Activated naive CD4-positive, alpha-beta T cell (primary cell): ENCODE measurements around the gene FOXP1.
A peak's percentile ranks its signal among the peaks of the same experiment; 100 is the strongest.

ENCODE experiments used
- DNase-seq, 4 experiments: peaks; one replicate each; lab custom pipeline; 2025; lab: John Stamatoyannopoulos, UW

FOXP1 gene

DNA sequence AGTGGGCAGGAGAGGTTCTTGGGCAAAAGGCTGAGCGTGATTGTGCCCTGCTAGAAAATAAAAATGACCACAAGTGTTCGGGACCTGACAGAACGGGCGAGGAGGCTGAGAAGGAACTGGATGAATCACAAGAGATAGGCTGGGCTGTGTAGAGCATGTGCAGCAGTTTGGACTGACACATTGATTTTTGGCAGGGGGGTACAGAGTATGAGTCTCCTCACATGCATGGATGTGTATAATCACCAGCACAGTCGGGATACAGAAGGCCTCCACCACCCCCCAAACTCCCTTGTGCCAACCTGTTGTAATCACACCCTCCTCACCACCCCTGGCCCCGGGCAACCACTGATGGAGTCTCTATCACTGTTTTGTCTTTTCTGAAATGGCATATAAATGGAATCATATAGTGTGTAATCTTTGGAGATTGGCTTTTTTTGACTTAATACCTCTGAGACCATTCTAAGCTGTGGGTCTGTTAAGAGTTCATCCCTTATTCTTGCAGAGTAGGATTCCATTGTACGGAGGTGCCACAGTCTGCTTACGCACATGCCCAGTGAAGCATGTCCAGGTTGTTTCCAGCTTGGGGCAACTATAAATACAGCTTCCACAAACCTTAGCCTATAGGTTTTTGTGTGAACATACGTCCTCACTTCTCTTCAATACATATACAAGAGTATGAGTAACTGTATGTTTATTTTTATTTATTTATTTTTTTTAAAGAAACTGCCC is 438.8 kb downstream of the FOXP1 start:
- DNase-seq = no peak

DNA sequence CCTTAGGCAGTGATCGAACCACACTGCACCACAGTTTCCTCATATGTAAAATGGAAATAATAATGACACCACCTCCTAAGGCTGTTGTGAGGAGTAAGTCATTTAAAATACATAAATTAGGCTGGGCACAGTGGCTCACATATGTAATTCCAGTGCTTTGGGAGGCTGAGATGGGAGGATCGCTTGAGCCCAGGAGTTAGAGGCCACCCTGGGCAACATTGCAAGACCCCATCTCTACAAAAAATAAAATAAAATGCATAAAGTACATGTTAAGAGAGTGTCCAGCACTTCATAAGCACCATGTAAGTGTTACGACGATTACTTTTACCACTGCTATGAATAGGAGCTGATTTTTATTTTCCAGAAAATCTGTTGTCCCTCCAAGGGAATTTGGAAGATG is 440.0 kb downstream of the FOXP1 start:
- DNase-seq = no peak

DNA sequence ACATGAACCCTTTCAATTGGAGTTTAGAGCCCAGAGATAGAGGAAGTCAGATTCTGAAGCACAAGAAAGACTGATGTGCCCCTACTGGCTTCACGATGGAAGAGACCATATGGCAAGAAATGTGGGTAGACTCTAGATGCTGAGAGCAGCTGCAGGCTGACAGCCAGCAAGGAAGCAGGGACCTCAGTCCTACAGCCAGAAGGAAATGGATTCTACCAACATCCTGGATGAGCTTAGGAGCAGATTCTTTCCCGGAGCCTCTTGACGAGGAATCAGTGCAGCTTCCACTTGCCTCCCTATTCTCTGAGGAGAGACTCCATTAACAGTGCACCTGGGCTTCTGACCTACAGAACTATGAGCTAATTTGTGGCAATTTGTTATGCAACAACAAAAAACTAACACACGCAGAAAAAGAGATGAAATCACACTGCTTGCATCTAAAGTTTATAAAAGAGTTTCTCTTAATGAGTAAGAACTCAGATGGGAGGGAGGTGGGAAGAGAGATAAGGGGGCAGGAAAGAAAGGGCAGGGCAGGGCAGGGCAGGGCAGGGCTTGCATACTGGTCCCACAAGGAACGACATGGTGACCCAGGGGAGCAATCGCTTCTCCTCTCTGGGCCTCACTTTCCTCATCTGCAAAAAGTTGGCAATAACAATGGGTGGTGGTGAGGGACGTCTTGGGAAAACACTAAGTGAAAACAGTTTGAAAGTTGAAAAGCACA is 440.9 kb downstream of the FOXP1 start:
- no peak for DNase-seq

DNA sequence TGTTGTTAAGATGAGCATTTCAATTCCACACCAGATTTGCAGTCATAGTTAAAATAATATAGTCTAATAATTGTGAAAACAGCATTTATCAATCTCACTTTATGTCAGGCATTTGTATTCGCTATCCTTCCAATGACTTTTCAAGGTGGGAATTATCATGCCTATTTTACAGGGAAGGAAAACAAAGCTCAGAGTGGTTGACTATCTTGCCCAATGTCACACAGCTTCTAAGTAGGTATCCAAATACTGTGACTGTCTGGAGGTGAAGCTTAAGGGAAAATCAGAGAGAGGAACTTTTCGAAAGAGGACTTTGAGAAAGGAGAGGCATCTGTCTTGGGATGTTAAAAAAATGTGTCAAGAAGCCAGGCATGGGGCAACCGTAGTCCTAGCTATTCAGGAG is 443.1 kb downstream of the FOXP1 start:
- no peak for DNase-seq

DNA sequence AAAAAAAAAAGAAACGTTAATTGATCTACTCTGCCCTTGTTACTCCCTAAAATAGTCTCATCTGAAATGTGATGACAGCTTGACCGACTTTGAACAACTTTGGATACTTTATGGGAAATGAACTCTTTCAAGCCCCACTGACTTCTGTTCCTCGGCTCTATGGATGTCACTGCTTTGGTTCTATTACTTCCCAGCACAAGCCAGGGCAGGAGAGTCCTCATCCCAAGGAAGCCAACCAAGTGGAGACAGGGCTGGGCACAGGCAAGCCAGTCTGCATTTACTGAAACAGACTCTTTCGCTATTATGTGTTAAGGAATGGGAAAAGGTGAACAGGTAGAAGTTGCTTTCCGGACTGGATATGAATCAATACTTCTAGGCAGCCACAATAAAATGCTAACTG is 444.0 kb downstream of the FOXP1 start:
- no peak for DNase-seq

DNA sequence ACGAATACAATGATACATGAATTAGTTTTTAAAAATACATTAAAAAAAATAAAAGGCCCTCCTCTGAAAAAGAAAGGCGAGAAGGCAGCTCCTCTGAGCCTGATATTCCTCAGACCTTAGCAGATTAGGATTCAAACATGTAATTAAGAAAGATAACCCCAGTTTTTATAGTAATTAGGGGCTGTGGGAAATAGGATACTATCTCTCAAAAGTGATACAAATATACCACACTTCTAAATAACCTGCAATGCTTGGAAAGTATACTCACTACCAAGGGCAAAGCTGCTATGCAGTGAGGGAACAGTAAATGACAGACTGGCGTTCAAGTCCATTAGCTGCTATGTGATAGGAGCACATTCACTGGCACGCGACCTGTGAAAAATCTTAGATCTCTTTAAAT is 445.1 kb downstream of the FOXP1 start:
- DNase-seq = no peak

DNA sequence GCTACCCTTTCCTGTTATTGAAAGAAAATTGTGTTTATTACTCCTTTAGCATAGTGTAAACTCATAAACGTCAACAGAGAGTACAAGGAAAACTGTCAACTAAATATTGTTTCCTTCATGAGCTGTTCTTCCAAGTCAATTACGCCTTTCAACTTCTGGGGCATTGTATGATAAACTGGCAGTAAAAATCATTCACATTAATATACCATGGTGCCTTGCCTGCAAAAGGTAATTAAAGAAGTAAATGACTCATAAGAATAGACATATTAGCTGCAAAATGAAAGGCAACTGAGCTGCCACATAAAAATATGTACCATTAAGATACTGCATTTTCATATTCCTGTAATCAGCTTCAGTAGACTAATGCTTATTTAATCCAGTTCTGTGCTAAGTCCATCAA is 447.3 kb downstream of the FOXP1 start:
- DNase-seq = no peak

DNA sequence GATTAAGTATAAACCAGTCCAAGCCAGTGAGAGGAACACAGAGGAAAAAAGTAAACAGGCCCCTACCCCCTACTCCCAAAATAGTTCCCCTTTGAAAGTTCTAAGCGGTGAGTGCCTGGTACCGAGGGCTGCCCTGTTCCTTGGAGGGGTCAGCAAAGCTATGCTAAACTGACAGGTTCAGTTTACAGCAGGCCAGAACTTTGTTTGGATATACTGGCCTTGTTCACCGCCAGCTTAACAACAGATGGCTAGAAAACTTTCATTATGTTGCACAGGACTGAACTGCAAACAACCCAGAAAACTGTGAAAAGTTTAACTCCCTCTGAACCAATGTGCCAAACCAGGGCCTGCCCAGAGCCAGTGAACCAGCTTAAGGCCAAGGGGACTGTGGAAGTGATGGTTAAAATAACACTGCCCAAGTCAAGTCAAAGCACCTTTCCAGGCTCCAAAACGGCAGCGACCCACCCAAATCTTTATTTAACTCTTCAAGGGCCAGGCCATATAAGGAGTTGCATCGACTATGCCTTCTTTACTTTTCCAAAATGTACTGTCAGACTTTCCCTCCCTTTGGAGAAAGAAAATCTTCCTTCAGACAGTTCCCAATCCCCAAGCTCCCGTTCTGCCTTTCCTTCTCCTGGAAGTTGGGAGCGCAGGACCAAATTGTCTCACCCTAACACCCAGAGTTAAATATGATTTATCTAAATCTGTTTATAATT is 448.0 kb downstream of the FOXP1 start:
- DNase-seq = no peak

DNA sequence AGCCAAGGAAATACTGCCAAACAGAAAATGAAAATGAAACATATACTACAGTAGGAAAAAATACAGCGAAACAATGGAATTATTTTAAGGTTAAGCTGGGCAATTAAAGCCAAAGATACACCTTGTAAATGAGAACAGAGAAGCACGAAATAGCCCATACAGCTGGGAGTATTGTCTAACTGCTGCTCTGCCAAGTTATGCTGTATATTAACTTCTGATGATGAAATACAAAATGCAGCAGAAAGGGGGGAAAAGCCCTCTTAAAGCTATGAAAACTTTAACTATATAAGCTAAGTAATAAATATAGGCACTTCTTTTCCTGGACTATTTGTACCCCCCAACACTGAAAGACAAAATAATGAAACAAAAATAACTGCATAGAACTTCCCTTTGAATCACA is 449.0 kb downstream of the FOXP1 start:
- no peak for DNase-seq

DNA sequence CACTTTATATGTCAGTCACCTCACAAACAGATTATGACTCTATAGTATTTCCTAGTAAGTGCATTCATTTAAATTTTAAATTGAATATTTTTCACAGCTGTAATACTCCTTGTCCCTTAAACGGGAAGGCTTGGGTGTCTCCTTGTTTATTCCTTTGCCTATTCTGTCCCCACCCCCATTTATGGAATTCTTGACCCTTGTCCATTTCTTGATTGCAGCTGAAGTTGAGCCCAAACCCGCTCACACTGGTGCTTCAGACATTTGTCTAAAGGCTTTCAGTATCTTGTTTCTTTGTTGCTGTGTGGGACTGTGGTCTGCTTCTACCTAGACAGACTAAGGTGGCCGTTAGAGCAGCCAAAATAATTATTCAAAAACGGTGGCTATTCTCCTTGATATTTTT is 449.7 kb downstream of the FOXP1 start:
- no peak for DNase-seq

DNA sequence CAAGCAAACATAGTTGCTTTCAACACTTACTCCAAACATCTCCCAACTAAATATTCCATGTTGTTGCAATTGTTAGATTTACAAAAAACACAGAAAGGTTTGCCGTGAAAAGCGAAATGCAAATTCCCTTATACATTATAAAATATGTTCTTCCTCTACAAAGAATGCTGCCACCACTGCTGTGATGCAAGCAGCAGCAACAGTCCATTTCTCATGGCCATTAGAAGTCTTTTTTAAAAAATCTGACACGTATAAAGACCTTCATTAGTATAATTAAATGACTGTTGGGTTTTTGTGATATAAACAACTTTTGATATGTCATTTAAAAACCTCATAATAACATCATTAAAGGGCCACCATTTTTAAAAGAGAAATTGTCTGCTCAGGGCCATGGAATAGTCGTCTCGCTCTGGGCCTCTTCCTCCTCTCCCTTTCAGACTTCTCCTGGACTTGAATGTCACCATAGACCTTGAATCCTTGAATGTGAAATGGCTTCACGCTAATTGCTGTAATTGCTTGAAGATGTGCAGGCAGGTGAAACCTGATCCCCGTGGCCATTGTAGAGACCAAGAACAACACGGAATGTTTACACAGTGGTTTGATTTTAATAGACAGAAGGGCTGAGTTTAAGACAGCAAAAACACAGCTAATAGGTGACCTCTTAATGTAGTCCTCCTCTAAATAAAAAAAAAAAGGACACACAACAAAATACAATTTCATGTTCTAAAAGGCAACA is 450.4 kb downstream of the FOXP1 start:
- DNase-seq = no peak

DNA sequence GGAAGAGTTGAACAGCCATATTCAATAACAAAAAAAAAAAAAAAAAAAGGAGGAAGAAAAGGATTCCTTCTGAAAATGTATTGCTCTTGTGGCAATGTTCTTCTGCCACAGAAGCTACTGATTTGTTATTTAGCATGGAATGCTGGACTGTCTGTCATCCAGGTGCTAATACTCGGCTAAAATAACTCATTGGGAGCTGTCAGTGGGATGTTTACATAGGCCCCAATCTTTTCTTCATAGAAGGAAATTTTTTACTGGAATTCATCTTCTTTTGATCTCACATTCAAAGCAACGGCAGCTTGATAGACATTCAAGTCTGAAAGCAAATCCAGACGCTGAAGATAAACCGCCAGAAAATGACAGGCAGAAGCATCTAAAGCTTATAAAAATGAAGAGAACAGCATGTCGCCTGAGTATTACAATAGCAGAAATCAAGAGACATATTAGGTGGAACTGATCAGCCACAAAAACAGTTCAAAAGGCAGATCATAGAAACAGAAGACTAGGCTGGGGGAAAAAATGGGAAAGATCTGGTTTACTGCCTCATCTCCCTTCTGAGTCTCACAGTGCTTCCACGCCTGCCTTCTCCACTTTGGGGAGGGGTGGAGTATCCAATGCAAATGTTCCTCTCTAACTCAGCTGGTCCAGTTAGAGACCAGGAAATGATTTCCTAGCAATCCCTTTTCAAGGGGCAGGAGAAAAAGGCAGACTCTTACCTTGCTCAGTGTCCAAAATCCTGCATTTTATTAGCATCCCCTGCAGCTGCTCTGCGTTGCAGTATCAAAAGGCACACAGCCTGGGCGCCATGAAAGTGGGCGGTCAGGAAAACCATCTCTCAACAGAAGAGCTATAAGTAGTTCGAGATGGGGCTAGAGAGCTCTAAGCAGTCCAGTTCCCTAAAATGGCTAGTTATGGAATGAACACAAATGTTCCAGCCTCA is 451.9 kb downstream of the FOXP1 start:
- DNase-seq = no peak

DNA sequence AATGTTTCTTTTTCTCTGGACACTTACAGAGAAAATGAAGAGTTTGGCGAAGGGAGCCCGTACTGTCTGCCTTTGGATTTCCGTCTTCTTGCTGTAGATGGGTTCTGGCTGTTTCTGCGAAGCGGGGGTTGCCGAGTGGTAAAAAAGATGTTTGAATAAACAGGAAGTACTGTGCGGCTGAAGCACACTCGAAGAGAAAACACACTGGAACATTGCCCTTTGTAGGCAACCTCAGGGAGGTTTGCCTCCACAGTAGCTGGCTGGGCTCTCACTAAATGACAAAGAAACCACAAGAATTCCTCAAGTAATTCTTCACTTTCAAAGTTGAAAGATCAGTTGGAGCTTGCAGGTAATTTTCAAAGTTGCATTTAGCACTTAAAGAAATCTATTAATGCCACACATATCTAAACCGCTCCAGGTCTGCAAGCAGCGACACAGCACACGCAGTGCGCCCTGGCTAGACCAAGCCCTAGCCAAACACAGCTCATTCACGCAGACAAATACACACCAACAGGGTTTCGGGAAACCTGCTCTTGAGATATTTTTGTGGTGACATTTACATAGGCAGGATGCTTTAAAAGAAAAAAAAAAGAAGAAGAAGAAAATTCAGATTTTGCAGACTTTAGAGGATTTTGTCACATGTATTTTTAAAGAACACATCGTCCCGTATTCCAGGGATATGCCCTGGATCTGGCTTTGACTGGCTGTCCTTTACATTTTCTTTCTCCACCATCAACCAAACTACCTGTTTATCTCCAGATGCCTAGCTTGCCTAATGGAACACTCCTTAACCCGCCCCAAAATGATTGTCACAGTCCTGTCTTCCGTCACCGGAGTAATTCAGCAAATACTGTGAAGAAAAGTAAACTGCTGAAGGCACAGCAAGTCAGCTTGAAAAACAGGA is 452.8 kb downstream of the FOXP1 start:
- DNase-seq = peak; percentile 15 to 65 (median 41)

DNA sequence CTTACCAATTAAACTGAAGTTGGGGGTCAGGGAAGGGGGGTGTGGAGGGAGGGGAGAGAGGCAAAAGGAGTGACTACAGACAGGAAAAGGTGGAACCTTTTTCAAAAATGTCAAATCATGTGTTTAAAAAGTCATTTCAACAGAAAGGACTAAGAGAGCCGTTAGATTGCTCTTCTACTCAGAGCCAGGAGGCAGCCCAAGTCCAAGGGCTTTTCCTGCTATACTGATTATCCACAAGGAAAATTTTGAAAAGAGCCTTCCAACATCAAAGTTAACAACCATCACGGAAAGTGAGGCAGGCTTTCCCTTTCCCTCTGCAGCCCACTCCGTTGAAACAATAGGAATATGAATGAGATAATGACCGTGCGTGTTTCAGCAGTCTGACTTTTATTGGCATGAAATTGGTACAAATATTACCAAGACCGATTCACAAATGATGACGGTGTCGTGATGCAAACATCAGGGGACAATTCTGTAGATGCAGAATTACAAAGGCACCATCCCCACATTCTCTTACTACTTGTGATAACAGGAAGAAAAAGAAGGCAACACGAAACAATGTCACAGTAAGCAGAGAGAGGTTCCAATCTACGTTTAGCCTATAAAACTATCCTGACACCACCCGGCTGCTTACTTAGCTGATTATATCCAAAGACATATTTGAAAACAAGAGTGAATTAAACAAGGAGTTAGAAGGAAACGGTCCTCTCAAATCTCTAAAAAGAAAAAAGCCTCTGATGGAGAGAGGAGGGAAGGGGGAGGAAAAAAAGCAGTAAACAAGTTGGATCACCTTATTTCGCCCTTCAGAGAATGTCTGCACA is 453.7 kb downstream of the FOXP1 start:
- no peak for DNase-seq

DNA sequence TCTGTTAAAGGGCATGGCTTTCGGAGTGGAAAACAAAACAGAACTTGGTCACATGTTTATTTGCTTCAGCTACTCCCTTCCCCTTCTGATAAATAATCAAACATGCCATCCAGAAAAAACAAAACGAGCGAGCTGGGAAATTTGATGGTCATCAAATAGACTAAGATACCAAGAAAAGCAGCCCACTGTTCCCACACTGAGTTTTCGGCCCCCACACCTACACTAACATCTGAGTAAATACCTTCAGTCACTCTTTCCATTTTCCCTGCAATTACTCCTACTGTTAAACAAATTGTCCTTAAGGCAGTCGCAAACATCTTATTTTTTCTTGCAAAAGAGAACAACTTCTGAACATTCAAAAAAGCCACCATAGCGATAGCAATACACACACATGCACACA is 454.6 kb downstream of the FOXP1 start:
- DNase-seq = no peak

DNA sequence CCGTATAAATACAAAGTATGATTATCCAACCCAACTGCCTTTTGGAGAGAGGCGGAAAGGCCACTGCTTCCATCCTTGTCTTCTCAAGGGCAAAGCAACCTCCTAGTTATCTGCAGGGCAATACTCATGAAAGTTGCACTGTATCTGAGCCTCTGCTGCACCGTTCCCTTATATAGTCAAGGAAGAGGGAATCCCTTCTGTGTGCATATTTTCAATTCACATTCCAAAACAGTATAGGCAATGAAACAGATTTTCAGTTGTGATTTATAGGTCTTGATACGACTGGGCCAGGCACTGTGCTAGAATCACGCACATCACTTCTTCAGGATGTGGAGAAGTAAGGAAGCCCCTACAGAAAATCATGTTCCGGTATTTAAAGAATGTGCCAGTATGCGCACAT is 455.7 kb downstream of the FOXP1 start:
- DNase-seq = no peak

DNA sequence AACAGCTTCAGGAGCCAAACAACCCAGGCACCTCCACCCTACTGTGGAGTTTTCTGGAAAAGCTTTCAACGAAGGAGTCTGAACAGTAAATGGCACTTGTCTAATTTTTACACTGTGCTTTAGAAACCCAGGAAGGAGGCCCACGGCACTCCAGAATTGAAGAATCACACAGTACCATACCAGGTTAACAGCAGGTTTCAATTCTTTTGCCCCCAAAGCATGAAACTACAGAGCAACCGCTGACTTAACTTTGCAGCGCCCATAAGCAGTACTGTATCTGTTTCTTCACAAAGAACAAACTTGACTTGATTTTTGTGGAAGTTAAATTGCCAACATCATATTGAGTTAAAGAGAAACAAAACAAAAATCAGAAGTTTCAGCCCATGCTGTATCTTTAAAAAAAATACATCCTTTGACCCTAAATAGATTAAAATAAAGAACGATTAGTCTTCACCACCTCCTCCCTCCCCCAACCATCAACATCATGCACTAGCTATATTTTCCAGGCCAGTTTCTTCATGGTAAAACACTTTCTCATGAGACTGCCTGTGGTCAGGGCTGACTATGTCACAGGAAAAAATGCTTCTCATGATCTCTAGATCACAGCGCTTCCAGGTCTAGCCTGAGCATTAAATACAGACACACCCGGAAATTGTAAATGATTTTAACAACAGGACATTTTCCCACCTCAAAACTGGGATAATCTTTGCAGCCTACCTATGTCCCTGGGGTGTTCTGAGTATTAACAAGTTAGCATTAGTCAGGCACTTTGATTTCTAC is 456.3 kb downstream of the FOXP1 start:
- DNase-seq = no peak

DNA sequence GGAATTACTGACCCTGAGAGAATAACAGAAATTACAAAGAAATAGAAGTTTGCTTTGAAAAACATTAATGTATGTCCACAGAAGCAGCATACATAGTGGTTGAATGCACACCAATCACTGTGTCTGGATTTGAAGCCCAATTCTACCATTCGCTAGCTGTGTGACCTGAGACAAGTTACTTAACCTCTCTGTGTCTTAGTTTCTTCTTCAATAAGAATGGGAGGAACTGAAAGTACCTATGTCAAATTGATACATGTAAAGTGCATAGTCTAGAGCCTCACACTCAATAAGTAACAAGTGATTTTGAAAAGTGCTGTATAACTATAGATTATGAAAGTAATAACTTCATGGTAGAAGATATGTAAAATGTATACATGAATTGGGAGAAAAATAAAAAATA is 457.8 kb downstream of the FOXP1 start:
- no peak for DNase-seq

DNA sequence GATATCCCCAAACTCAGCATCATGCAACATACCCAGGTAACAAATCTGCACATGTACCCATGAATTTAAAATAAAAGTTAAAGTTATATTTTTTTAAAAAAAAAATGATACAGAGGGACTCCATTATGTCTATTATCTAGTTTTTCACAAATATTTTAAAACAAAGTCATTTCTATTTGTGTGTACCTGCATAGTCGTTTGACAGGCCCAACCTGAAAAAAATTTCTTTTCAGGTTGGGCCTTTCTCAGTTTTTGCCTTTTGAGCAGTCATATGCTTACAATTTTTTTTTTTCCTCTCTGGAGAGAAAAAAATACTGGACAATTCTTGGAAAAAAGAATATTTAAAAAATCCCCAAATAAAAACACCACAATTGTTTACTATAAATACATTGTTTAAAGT is 459.5 kb downstream of the FOXP1 start:
- DNase-seq = no peak
